H1 (cell line): ENCODE data around the gene CDT1. TPM values are rescaled to one million over a fixed set of nuclear protein-coding genes. Genes with fewer than 3 reads are reported as not detected.
A peak's percentile ranks its signal among the peaks of the same experiment; 100 is the strongest.

Source experiments
- CTCF ChIA-PET: fragments of 300-600 bp; sonication (Branson Sonifier 250); formaldehyde crosslinking; loops from one replicate; lab custom pipeline; 2021; ENCODE audit not compliant: partially characterized antibody; lab: Charles Lee
- POLR2A ChIA-PET: fragments of 300-600 bp; sonication (Branson Sonifier 250); formaldehyde crosslinking; loops from one replicate; lab custom pipeline; 2021; ENCODE audit warnings: inconsistent platforms; ENCODE audit not compliant: partially characterized antibody; lab: Charles Lee
- DNase-seq, 2 experiments: peaks; one replicate each; pipeline versions ENCODE4 v3.0.0 to v3.0.0-alpha.2; 2010 to 2022; ENCODE audit warnings: low spot score in 2 of 2, low read depth in 1 of 2, mixed read lengths in 1 of 2
- FAIRE-seq: peaks from 2 replicates; lab custom pipeline; 2011; peaks lifted over from hg19 to GRCh38; lab: Jason Lieb, UNC
- H2AFZ ChIP-seq: 2 replicates; pipeline ENCODE4 v1.8.1; 2012; ENCODE audit warnings: low read length, inconsistent platforms
- H2AK5ac ChIP-seq: 2 replicates; pipeline ENCODE4 v1.6.1; 2013; ENCODE audit warnings: low read depth, low read length
- H2BK120ac ChIP-seq: replicated peaks from 2 replicates; pipeline ENCODE3; 2013; ENCODE audit warnings: low read depth, low read length, inconsistent platforms
- H2BK12ac ChIP-seq: 2 replicates; pipeline ENCODE4 v1.6.1; 2013; ENCODE audit warnings: low read depth, low read length
- H2BK15ac ChIP-seq: 2 replicates; pipeline ENCODE4 v1.6.1; 2013; ENCODE audit warnings: low read length
- H2BK20ac ChIP-seq: 2 replicates; pipeline ENCODE4 v1.6.1; 2013; ENCODE audit warnings: low read length
- H2BK5ac ChIP-seq: 2 replicates; pipeline ENCODE4 v1.6.1; 2013; ENCODE audit warnings: low read depth, low read length
- H3K14ac ChIP-seq: 2 replicates; pipeline ENCODE4 v1.6.1; 2013; ENCODE audit warnings: inconsistent platforms; ENCODE audit not compliant: insufficient read length
- H3K18ac ChIP-seq: 2 replicates; pipeline ENCODE4 v1.6.1; 2013; ENCODE audit warnings: low read length; ENCODE audit errors: extremely low read depth
- H3K23ac ChIP-seq: 2 replicates; pipeline ENCODE4 v1.6.1; 2013; ENCODE audit warnings: inconsistent platforms; ENCODE audit not compliant: insufficient read length
- H3K23me2 ChIP-seq: 2 replicates; pipeline ENCODE4 v1.6.1; 2013; ENCODE audit warnings: low read depth, low read length
- H3K27ac ChIP-seq: 2 replicates; pipeline ENCODE4 v1.6.1; 2011; ENCODE audit warnings: low read depth, low read length, inconsistent platforms
- H3K27me3 ChIP-seq, 4 experiments: replicated peaks in 1 of 4; 1 replicate in 1 of 4; 2 replicates in 3 of 4; pipeline versions ENCODE4 v1.6.1 to v1.8.1; 2011 to 2013; ENCODE audit warnings: low read length in 3 of 4, mild to moderate bottlenecking in 3 of 4, inconsistent platforms in 2 of 4, mixed read lengths in 2 of 4, moderate library complexity in 1 of 4; ENCODE audit not compliant: control insufficient read depth in 3 of 4, insufficient read depth in 3 of 4; ENCODE audit errors: extremely low read depth in 1 of 4
- H3K36me3 ChIP-seq, 4 experiments: 2 replicates each; pipeline versions ENCODE4 v1.6.1 to v1.8.1; 2011 to 2013; ENCODE audit warnings: mild to moderate bottlenecking in 4 of 4, low read length in 3 of 4, moderate library complexity in 2 of 4, control low read depth in 1 of 4, inconsistent platforms in 1 of 4; ENCODE audit not compliant: insufficient read depth in 4 of 4, control insufficient read depth in 2 of 4
- H3K4ac ChIP-seq: replicated peaks from 2 replicates; pipeline ENCODE3; 2013; ENCODE audit warnings: low read length, low read depth, mixed read lengths, inconsistent platforms; ENCODE audit not compliant: insufficient read length
- H3K4me1 ChIP-seq, 4 experiments: replicated peaks in 1 of 4; 1 replicate in 1 of 4; 2 replicates in 3 of 4; pipeline versions ENCODE4 v1.6.1 to v1.8.1; 2011 to 2013; ENCODE audit warnings: low read length in 3 of 4, inconsistent platforms in 2 of 4, mixed read lengths in 1 of 4; ENCODE audit not compliant: insufficient read depth in 4 of 4, control insufficient read depth in 3 of 4
- H3K4me2 ChIP-seq, 2 experiments: 2 replicates each; pipeline versions ENCODE4 v1.6.1 to v1.8.1; 2011 to 2013; ENCODE audit warnings: low read depth in 2 of 2, low read length in 2 of 2, control low read depth in 1 of 2, inconsistent platforms in 1 of 2, mild to moderate bottlenecking in 1 of 2; ENCODE audit not compliant: insufficient read depth in 1 of 2
- H3K4me3 ChIP-seq, 4 experiments: fragments of 200-600, 300-600 bp in 1 of 4; sonication (generic), shearing (Covaris generic), sonication (Bioruptor Twin) in 1 of 4; 2 replicates each; pipeline versions ENCODE4 v1.5.1 to v1.8.1; 2011 to 2016; ENCODE audit warnings: low read length in 4 of 4, low read depth in 3 of 4, control low read depth in 2 of 4, inconsistent platforms in 2 of 4, mild to moderate bottlenecking in 2 of 4, mixed read lengths in 1 of 4, moderate library complexity in 1 of 4; ENCODE audit not compliant: insufficient read depth in 2 of 4; ENCODE audit errors: extremely low read depth in 1 of 4
- H3K56ac ChIP-seq: replicated peaks from 2 replicates; pipeline ENCODE3; 2013; ENCODE audit warnings: low read depth, mild to moderate bottlenecking, mixed read lengths, low read length, inconsistent platforms; ENCODE audit not compliant: insufficient read length
- H3K79me1 ChIP-seq: 2 replicates; pipeline ENCODE4 v1.6.1; 2013; ENCODE audit warnings: low read depth, low read length, control low read depth
- H3K79me2 ChIP-seq, 2 experiments: 2 replicates each; pipeline versions ENCODE4 v1.6.1 to v1.8.1; 2012 to 2013; ENCODE audit warnings: low read length in 2 of 2, mild to moderate bottlenecking in 2 of 2, inconsistent platforms in 1 of 2; ENCODE audit not compliant: insufficient read depth in 2 of 2, control insufficient read depth in 1 of 2
- H3K9ac ChIP-seq, 4 experiments: replicated peaks in 1 of 4; 1 replicate in 1 of 4; 2 replicates in 3 of 4; pipeline versions ENCODE4 v1.6.1 to v1.8.1; 2011 to 2013; ENCODE audit warnings: low read depth in 3 of 4, low read length in 3 of 4, control low read depth in 2 of 4, mild to moderate bottlenecking in 2 of 4, moderate library complexity in 2 of 4, inconsistent platforms in 1 of 4; ENCODE audit errors: extremely low read depth in 1 of 4
- H3K9me3 ChIP-seq, 2 experiments: 2 replicates each; pipeline versions ENCODE4 v1.6.1 to v1.8.1; 2012 to 2013; ENCODE audit warnings: mild to moderate bottlenecking in 2 of 2, moderate library complexity in 2 of 2, control low read depth in 1 of 2, inconsistent platforms in 1 of 2, low read depth in 1 of 2, low read length in 1 of 2, mixed read lengths in 1 of 2; ENCODE audit not compliant: insufficient read depth in 2 of 2
- H4K20me1 ChIP-seq, 2 experiments: replicated peaks in 1 of 2; 2 replicates each; pipeline versions ENCODE3 to v1.8.1; 2011 to 2013; ENCODE audit warnings: inconsistent platforms in 2 of 2, low read length in 2 of 2, mild to moderate bottlenecking in 1 of 2; ENCODE audit not compliant: insufficient read depth in 2 of 2, control insufficient read depth in 1 of 2
- H4K5ac ChIP-seq: 2 replicates; pipeline ENCODE4 v1.6.1; 2013; ENCODE audit warnings: low read length, low read depth, mixed read lengths, inconsistent platforms; ENCODE audit not compliant: insufficient read length
- H4K8ac ChIP-seq: 2 replicates; pipeline ENCODE4 v1.8.0; 2013; ENCODE audit warnings: mild to moderate bottlenecking, moderate library complexity, low read length, inconsistent platforms; ENCODE audit not compliant: insufficient read depth; ENCODE audit errors: extremely low read depth
- H4K91ac ChIP-seq: replicated peaks from 2 replicates; pipeline ENCODE3; 2013; ENCODE audit warnings: low read length, mixed read lengths, inconsistent platforms; ENCODE audit not compliant: insufficient read length
- FOSL1 ChIP-seq: IDR thresholded peaks from 2 replicates; pipeline ENCODE4 v1.6.1; 2011; ENCODE audit warnings: mild to moderate bottlenecking, low read depth, low read length, moderate library complexity; ENCODE audit not compliant: insufficient read depth
- GABPA ChIP-seq: IDR thresholded peaks from 2 replicates; pipeline ENCODE4 v1.6.1; 2011; ENCODE audit warnings: mild to moderate bottlenecking, low read length, moderate library complexity, borderline replicate concordance; ENCODE audit not compliant: insufficient read depth
- KDM4A ChIP-seq: IDR thresholded peaks from one replicate; pipeline ENCODE4 v1.7.1; 2012; ENCODE audit warnings: low read depth, mild to moderate bottlenecking, moderate library complexity, low read length, inconsistent platforms; ENCODE audit not compliant: severe bottlenecking
- NANOG ChIP-seq: IDR thresholded peaks from 2 replicates; pipeline ENCODE4 v1.6.1; 2011; ENCODE audit warnings: low read length, low read depth, mild to moderate bottlenecking, inconsistent platforms; ENCODE audit not compliant: insufficient read depth, poor library complexity, severe bottlenecking
- RNF2 ChIP-seq: fragments of 200-900, 300-1000 bp; sonication (generic); IDR thresholded peaks from 2 replicates; pipeline ENCODE4 v1.7.1; 2016; ENCODE audit warnings: borderline replicate concordance, low read depth, mild to moderate bottlenecking, antibody characterized with exemption, low read length; ENCODE audit not compliant: poor library complexity, severe bottlenecking; ENCODE audit errors: missing control alignments
- SIX5 ChIP-seq: IDR thresholded peaks from 2 replicates; pipeline ENCODE4 v1.6.1; 2011; ENCODE audit warnings: mild to moderate bottlenecking, low read depth, low read length
- WGBS, 2 experiments: shearing (Covaris generic) in 1 of 2; methylation state at CpG; one replicate each; pipeline versions ENCODE4 v1.1.6 to v1.1.7; 2013 to 2015; ENCODE audit warnings: low lambda C conversion rate in 2 of 2, mixed read lengths in 2 of 2, inconsistent platforms in 1 of 2, low coverage in 1 of 2, missing lambda C conversion rate in 1 of 2; ENCODE audit not compliant: insufficient replicate concordance in 2 of 2, insufficient coverage in 1 of 2, insufficient read length in 1 of 2; ENCODE audit errors: extremely low coverage in 1 of 2, missing lambda C conversion rate in 1 of 2; 5-methylcytosine and 5-hydroxymethylcytosine counted together
- polyA plus RNA-seq, 7 experiments: library from polyadenylated mRNA; depleted of rRNA in 3 of 7; stranded (reverse) in 5 of 7; unstranded in 2 of 7; fragments of >200 nt in 5 of 7; fragments of 200-250 nt in 2 of 7; gene quantifications; 1 replicate in 5 of 7; 2 replicates in 1 of 7; 4 replicates in 1 of 7; pipeline versions ENCODE4 v1.2.1 to v1.2.3, GENCODE V29; 2011 to 2013; ENCODE audit warnings: missing spikeins in 2 of 7, mixed read lengths in 2 of 7
- total RNA-seq: library from RNA; stranded (reverse); fragmentation: NEBNext Ultra II Directional; extraction: Animal tissue kit (Norgen Biotek cat#: 25700); gene quantifications from 2 replicates; pipeline ENCODE4 v1.2.1, GENCODE V29; 2021
- TF ChIP-seq, protein P1 (sequence below): IDR thresholded peaks from 2 replicates; pipeline ENCODE4 v1.6.1; 2012; ENCODE audit warnings: inconsistent platforms
- TF ChIP-seq, protein P2 (sequence below): IDR thresholded peaks from 2 replicates; pipeline ENCODE4 v1.6.1; 2012; ENCODE audit warnings: low read length, inconsistent platforms

CDT1 gene
- total and polyA plus RNA-seq, 2 of the 8 experiments (the other 6 are each of a cell fraction or from before 2014, with no cell fraction given), result 76.7 to 95.4 TPM

DNA sequence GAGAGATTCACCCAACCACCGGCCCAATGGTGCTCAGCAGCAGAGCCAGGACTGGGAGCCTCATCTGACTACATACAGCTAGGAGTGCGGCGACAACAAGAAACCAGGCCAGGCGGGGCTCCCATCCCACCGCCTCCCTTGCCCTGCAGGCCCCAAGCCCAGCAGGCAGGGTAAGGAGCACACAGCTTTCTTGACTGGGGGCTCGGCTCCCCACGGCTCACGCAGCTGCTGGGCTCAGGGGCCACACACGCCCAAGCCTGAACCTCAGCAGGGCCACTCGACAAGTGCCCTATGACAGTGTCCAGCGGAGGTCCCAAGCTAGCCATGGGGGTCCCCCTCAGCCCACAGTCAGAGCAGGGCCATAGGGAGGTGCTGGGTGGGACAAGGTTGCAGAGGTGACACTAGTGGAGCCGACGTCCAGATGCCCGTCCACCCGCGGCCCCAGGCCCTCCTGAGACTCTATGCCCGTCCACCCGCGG is 32.3 kb upstream of the CDT1 start:
- H2BK15ac ChIP-seq, result no peak overlapping the region
- 0 out of 2 replicates have a peak overlapping the region, but pooled peaks have one; percentile 9 for H2BK12ac ChIP-seq
- H3K9me3 ChIP-seq, result no peaks in the 10 kb centered on the region
- 86% methylated on average over 12 of the region's 19 CpGs; no CpG with 5 or more reads in 1 of the 2 experiments for WGBS, 2 experiments
- H3K4me2 ChIP-seq, result peak overlapping the region in 1 of 2 experiments; percentile 18; a peak in 1 of 4 replicates
- H4K91ac ChIP-seq, result no peak overlapping the region
- H3K23ac ChIP-seq, result no peak overlapping the region
- no peak overlapping the region for H3K27ac ChIP-seq
- H3K23me2 ChIP-seq, result no peaks in the 10 kb centered on the region; the same call in 1 of the 2 replicates
- no peak overlapping the region for H3K9ac ChIP-seq
- H2BK5ac ChIP-seq, result peak overlapping the region; percentile 81; the same call in 1 of the 2 replicates
- TF ChIP-seq NANOG (no peak), RNF2 (no peak), GABPA (no peak), FOSL1 (no peak), KDM4A (no peak), SIX5 (no peak)
- TF ChIP-seq, protein P1, sequence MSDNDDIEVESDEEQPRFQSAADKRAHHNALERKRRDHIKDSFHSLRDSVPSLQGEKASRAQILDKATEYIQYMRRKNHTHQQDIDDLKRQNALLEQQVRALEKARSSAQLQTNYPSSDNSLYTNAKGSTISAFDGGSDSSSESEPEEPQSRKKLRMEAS, result 0 out of 2 replicates have a peak, but pooled peaks have one; percentile 2
- TF ChIP-seq, protein P2, sequence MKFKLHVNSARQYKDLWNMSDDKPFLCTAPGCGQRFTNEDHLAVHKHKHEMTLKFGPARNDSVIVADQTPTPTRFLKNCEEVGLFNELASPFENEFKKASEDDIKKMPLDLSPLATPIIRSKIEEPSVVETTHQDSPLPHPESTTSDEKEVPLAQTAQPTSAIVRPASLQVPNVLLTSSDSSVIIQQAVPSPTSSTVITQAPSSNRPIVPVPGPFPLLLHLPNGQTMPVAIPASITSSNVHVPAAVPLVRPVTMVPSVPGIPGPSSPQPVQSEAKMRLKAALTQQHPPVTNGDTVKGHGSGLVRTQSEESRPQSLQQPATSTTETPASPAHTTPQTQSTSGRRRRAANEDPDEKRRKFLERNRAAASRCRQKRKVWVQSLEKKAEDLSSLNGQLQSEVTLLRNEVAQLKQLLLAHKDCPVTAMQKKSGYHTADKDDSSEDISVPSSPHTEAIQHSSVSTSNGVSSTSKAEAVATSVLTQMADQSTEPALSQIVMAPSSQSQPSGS, result no peak
- CTCF ChIA-PET, result interaction anchor here (0.6 to 1.6 kb wide), 6 partner anchors 10 to 901 kb away, joined by 3 to 13 read pairs (median 4); no protein-coding TSS in a partner anchor
- H4K20me1 ChIP-seq, result peaks cover 4 to 5% of the 10 kb centered on the region in 2 experiments
- H3K4me1 ChIP-seq, result peaks cover 6 to 43% (median 30%) of the 10 kb centered on the region in 4 experiments
- peaks cover 5% of the 10 kb centered on the region; the same call in 1 of the 2 replicates for H3K79me1 ChIP-seq
- H3K14ac ChIP-seq, result no peak overlapping the region
- no peak overlapping the region for H3K4me3 ChIP-seq
- H2BK20ac ChIP-seq, result no peak overlapping the region
- no peak overlapping the region for H2AK5ac ChIP-seq
- no peak overlapping the region for H2BK120ac ChIP-seq
- H3K18ac ChIP-seq, result no peak overlapping the region; the same call in 1 of the 2 replicates
- no peak for DNase-seq
- FAIRE-seq, result no peak
- peaks cover 0 to 10% of the 10 kb centered on the region in 2 experiments; a peak in 1 of 4 replicates for H3K79me2 ChIP-seq
- H2AFZ ChIP-seq, result no peak overlapping the region
- H3K4ac ChIP-seq, result no peak overlapping the region
- H3K36me3 ChIP-seq, result no peaks in the 10 kb centered on the region
- POLR2A ChIA-PET, result interaction anchor here (0.9 to 5.3 kb wide), 9 partner anchors 8 to 39 kb away, joined by 3 to 22 read pairs (median 5); no protein-coding TSS in a partner anchor
- H4K5ac ChIP-seq, result no peak overlapping the region
- H3K56ac ChIP-seq, result no peak overlapping the region
- H4K8ac ChIP-seq, result no peak overlapping the region
- H3K27me3 ChIP-seq, result no peaks in the 10 kb centered on the region
